BE2C (cell line): Measurements from ENCODE around the gene PRDX6.

ENCODE experiments used
- DNase-seq: peaks from one replicate; pipeline ENCODE4 v3.0.0-alpha.2; 2020
- H3K27me3 ChIP-seq: fragments of 250-450 bp; sonication (Bioruptor Pico); 2 replicates; pipeline ENCODE4 v1.5.1; 2020; ENCODE audit warnings: mild to moderate bottlenecking
- H3K36me3 ChIP-seq: fragments of 250-450 bp; sonication (Bioruptor Pico); 2 replicates; pipeline ENCODE4 v1.5.1; 2020; ENCODE audit warnings: mild to moderate bottlenecking
- H3K4me1 ChIP-seq: fragments of 250-450 bp; sonication (Bioruptor Pico); 2 replicates; pipeline ENCODE4 v1.5.1; 2020
- H3K4me3 ChIP-seq: 2 replicates; pipeline ENCODE4 v1.5.1; 2011; ENCODE audit warnings: low read depth, low read length
- H3K9me3 ChIP-seq: fragments of 250-450 bp; sonication (Bioruptor Pico); 2 replicates; pipeline ENCODE4 v1.5.1; 2020
- CTCF ChIP-seq: IDR thresholded peaks from 2 replicates; pipeline ENCODE4 v1.5.1; 2012; ENCODE audit warnings: mild to moderate bottlenecking, low read depth, low read length

PRDX6 gene

GRCh38 chr1:173496757-173497320 is 19.7 kb downstream of the PRDX6 start:
- Histone ChIP-seq H3K36me3 (no peaks in the 10 kb centered on the region), H3K4me1 (no peaks in the 10 kb centered on the region), H3K4me3 (no peak overlapping the region), H3K27me3 (no peaks in the 10 kb centered on the region), H3K9me3 (no peaks in the 10 kb centered on the region)
- DNase-seq: no peak
- no peak for TF ChIP-seq CTCF

GRCh38 chr1:173499729-173500128 is 22.6 kb downstream of the PRDX6 start:
- TF ChIP-seq CTCF: no peak

GRCh38 chr1:173502104-173502503 is 25.0 kb downstream of the PRDX6 start:
- Histone ChIP-seq H3K4me3 (no peak overlapping the region), H3K36me3 (no peaks in the 10 kb centered on the region), H3K27me3 (no peaks in the 10 kb centered on the region), H3K4me1 (no peaks in the 10 kb centered on the region), H3K9me3 (no peaks in the 10 kb centered on the region)
- no peak for TF ChIP-seq CTCF
- no peak for DNase-seq

More at GRCh38 chr1:173499729-173500128, 22.6 kb downstream of the PRDX6 start:
- Histone ChIP-seq H3K4me3 (no peak overlapping the region), H3K27me3 (no peaks in the 10 kb centered on the region), H3K9me3 (no peaks in the 10 kb centered on the region), H3K36me3 (no peaks in the 10 kb centered on the region), H3K4me1 (no peaks in the 10 kb centered on the region)
- DNase-seq: no peak

- H3K4me3 ChIP-seq: no peak overlapping the region
- no peaks in the 10 kb centered on the region for H3K4me1 ChIP-seq
- peak; percentile 20 for DNase-seq
These were observed 26.3 kb downstream of the PRDX6 start for GRCh38 chr1:173503391-173503790.

GRCh38 chr1:173504268-173504667 is 27.1 kb downstream of the PRDX6 start:
- Histone ChIP-seq H3K4me3 (no peak overlapping the region), H3K27me3 (no peaks in the 10 kb centered on the region), H3K4me1 (no peaks in the 10 kb centered on the region), H3K9me3 (no peaks in the 10 kb centered on the region), H3K36me3 (no peaks in the 10 kb centered on the region)
- TF ChIP-seq CTCF: no peak
- no peak for DNase-seq

More at GRCh38 chr1:173503391-173503790, 26.3 kb downstream of the PRDX6 start:
- no peaks in the 10 kb centered on the region for H3K9me3 ChIP-seq
- no peak for TF ChIP-seq CTCF
- no peaks in the 10 kb centered on the region for H3K36me3 ChIP-seq
- no peaks in the 10 kb centered on the region for H3K27me3 ChIP-seq

- TF ChIP-seq CTCF: no peak
- Histone ChIP-seq H3K36me3 (no peaks in the 10 kb centered on the region), H3K4me3 (no peak overlapping the region), H3K27me3 (no peaks in the 10 kb centered on the region), H3K4me1 (no peaks in the 10 kb centered on the region), H3K9me3 (no peaks in the 10 kb centered on the region)
- no peak for DNase-seq
These were observed 28.3 kb downstream of the PRDX6 start for GRCh38 chr1:173505391-173505790.
